Ishikawa (cell line): ENCODE results near the gene BEAN1.

ENCODE experiments used
- CEBPB ChIP-seq: IDR thresholded peaks from 2 replicates; pipeline ENCODE4 v1.6.1; 2012
- CREB1 ChIP-seq: IDR thresholded peaks from 2 replicates; pipeline ENCODE4 v1.6.1; 2012; ENCODE audit warnings: low read depth
- EGR1 ChIP-seq: IDR thresholded peaks from 2 replicates; pipeline ENCODE4 v1.6.1; 2012
- EP300 ChIP-seq: IDR thresholded peaks from 2 replicates; pipeline ENCODE4 v1.6.1; 2012; ENCODE audit warnings: borderline replicate concordance
- FOXM1 ChIP-seq: IDR thresholded peaks from 2 replicates; pipeline ENCODE4 v1.6.1; 2012; ENCODE audit warnings: low read depth, borderline replicate concordance
- NFIC ChIP-seq: IDR thresholded peaks from 2 replicates; pipeline ENCODE4 v1.6.1; 2012
- RAD21 ChIP-seq: IDR thresholded peaks from 2 replicates; pipeline ENCODE4 v1.6.1; 2012; ENCODE audit warnings: low read depth
- TAF1 ChIP-seq: IDR thresholded peaks from 2 replicates; pipeline ENCODE4 v1.6.1; 2012; ENCODE audit warnings: low read depth, mild to moderate bottlenecking
- TCF12 ChIP-seq: IDR thresholded peaks from 2 replicates; pipeline ENCODE4 v1.6.1; 2012; ENCODE audit warnings: low read depth
- TEAD4 ChIP-seq: IDR thresholded peaks from 2 replicates; pipeline ENCODE4 v1.6.1; 2012
- YY1 ChIP-seq: IDR thresholded peaks from 2 replicates; pipeline ENCODE4 v1.6.1; 2012; ENCODE audit warnings: low read depth
- ZBTB7A ChIP-seq: IDR thresholded peaks from 2 replicates; pipeline ENCODE4 v1.6.1; 2012; ENCODE audit warnings: low read depth
- TF ChIP-seq, protein P1 (sequence below): IDR thresholded peaks from 2 replicates; pipeline ENCODE4 v1.6.1; 2012
- TF ChIP-seq, protein P2 (sequence below): IDR thresholded peaks from 2 replicates; pipeline ENCODE4 v1.6.1; 2012
- TF ChIP-seq, protein P3 (sequence below): IDR thresholded peaks from 2 replicates; pipeline ENCODE4 v1.6.1; 2012; ENCODE audit warnings: low read depth, mild to moderate bottlenecking

Gene BEAN1

GRCh38 chr16:66521252-66521713, 94.2 kb downstream of the BEAN1 start:
- TF ChIP-seq FOXM1, result no peak

DNA sequence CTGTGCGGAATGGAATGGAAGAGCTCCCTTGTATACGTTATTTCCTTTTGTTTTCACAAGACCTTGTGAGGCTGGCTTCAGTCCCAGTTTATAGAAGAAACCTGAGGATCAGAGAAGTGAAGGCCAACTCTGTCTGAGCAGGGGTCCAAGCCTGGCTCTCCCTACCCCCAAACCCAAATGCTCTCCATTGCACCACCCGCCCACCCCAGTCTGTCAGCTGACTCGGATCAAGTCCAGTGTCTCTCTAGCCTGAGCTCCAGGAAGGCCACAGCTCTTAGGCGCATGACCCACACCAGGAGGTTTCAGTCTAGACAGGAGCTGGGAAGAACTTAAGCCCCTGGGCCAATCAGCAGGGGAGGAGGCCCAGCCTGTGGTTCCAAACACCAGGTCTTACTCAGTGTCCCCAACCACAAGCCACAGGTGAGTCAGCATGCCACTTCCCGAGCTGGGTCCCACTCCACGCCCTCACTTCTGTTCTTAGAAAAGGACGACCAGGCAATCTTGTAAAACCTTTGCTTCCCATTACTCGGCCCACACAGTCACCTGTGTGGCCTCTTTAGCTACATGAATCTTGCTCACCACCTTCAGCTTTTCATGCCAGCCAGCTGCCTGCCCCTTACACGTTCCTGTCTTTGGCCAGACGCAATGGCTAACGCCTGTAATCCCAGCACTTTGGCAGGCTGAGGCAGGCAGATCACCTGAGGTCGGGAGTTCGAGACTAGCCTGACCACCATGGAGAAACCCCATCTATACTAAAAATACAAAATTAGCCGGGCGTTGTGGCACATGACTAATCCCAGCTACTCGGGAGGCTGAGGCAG, 95.1 kb downstream of the BEAN1 start:
- no peak for TF ChIP-seq YY1
- TF ChIP-seq TCF12, result peak; percentile 47; the same call in 1 of the 2 replicates
- no peak for TF ChIP-seq EP300
- TF ChIP-seq FOXM1, result no peak
- TF ChIP-seq EGR1, result no peak
- TF ChIP-seq, protein P1, sequence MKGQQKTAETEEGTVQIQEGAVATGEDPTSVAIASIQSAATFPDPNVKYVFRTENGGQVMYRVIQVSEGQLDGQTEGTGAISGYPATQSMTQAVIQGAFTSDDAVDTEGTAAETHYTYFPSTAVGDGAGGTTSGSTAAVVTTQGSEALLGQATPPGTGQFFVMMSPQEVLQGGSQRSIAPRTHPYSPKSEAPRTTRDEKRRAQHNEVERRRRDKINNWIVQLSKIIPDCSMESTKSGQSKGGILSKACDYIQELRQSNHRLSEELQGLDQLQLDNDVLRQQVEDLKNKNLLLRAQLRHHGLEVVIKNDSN, result 0 out of 2 replicates have a peak, but pooled peaks have one; percentile 10
- no peak for TF ChIP-seq TEAD4
- TF ChIP-seq, protein P2, sequence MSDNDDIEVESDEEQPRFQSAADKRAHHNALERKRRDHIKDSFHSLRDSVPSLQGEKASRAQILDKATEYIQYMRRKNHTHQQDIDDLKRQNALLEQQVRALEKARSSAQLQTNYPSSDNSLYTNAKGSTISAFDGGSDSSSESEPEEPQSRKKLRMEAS, result no peak
- no peak for TF ChIP-seq CEBPB
- no peak for TF ChIP-seq TAF1
- TF ChIP-seq ZBTB7A, result no peak
- TF ChIP-seq, protein P3, sequence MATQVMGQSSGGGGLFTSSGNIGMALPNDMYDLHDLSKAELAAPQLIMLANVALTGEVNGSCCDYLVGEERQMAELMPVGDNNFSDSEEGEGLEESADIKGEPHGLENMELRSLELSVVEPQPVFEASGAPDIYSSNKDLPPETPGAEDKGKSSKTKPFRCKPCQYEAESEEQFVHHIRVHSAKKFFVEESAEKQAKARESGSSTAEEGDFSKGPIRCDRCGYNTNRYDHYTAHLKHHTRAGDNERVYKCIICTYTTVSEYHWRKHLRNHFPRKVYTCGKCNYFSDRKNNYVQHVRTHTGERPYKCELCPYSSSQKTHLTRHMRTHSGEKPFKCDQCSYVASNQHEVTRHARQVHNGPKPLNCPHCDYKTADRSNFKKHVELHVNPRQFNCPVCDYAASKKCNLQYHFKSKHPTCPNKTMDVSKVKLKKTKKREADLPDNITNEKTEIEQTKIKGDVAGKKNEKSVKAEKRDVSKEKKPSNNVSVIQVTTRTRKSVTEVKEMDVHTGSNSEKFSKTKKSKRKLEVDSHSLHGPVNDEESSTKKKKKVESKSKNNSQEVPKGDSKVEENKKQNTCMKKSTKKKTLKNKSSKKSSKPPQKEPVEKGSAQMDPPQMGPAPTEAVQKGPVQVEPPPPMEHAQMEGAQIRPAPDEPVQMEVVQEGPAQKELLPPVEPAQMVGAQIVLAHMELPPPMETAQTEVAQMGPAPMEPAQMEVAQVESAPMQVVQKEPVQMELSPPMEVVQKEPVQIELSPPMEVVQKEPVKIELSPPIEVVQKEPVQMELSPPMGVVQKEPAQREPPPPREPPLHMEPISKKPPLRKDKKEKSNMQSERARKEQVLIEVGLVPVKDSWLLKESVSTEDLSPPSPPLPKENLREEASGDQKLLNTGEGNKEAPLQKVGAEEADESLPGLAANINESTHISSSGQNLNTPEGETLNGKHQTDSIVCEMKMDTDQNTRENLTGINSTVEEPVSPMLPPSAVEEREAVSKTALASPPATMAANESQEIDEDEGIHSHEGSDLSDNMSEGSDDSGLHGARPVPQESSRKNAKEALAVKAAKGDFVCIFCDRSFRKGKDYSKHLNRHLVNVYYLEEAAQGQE, result no peak
- TF ChIP-seq CREB1, result no peak
- TF ChIP-seq RAD21, result no peak
- no peak for TF ChIP-seq NFIC

DNA sequence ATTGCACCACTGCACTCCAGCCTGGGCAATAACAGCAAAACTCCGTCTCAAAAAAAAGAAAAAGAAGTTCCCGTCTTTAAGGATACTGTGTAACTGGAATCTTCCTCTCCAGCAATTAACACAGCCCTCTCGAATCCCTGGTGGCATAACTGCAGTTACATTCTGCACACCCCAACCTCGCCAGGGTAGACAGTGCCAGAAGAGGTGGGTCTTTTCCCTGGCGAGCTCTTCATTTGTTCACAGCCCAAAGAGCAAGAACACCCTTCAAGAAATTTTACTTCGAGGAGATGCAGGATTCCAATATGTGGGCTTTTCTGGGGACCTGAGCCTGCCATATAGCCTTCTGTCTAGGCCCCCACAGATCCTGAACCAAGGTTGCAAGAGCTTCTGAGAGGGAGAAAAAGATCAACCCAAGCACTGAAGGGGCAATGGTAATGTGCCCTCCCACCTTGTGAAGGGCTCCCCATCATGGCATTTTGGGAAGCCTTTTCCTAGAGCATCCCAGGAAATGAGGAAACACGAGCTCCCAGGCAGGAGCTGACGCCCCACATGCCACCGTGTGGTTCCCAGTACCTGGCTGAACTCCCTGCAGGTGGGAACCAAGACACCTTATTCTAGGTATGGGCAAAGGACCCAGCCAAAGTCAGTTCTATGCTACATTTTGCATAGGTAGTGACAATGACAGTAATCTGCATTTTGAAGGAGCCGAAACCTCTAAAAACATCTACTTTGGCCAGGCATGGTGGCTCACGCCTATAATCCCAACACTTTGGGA, 95.9 kb downstream of the BEAN1 start:
- no peak for TF ChIP-seq TCF12
- TF ChIP-seq TEAD4, result no peak
- no peak for TF ChIP-seq YY1
- TF ChIP-seq EP300, result no peak
- no peak for TF ChIP-seq NFIC
- TF ChIP-seq CEBPB, result no peak
- TF ChIP-seq TAF1, result no peak
- TF ChIP-seq, protein P1, result no peak
- no peak for TF ChIP-seq ZBTB7A
- TF ChIP-seq EGR1, result no peak

GRCh38 chr16:66523861-66524354, 96.8 kb downstream of the BEAN1 start:
- TF ChIP-seq FOXM1, result no peak

- no peak for TF ChIP-seq TEAD4
- TF ChIP-seq NFIC, result no peak
- TF ChIP-seq, protein P2, result no peak
- no peak for TF ChIP-seq RAD21
- no peak for TF ChIP-seq CREB1
- TF ChIP-seq EGR1, result no peak
- TF ChIP-seq TAF1, result no peak
- TF ChIP-seq, protein P3, result no peak
- TF ChIP-seq ZBTB7A, result no peak
- no peak for TF ChIP-seq CEBPB
- TF ChIP-seq, protein P1, result no peak
- TF ChIP-seq YY1, result no peak
- TF ChIP-seq TCF12, result no peak
Measured at GRCh38 chr16:66524601-66525164, 97.6 kb downstream of the BEAN1 start.
